ENCODE measurements around the gene HIVEP3.

The HIVEP3 gene

GRCh38 chr1:41507110-41507720, 411.5 kb downstream of the HIVEP3 start:
- DNase-seq, result no peak

- DNase-seq, result no peak
Measured at GRCh38 chr1:41504114-41505035, 414.3 kb downstream of the HIVEP3 start.

GRCh38 chr1:41503538-41504113, 415.1 kb downstream of the HIVEP3 start:
- no peak for DNase-seq

GRCh38 chr1:41502912-41503311, 415.8 kb downstream of the HIVEP3 start:
- no peak for DNase-seq

- no peak for DNase-seq
Measured at GRCh38 chr1:41501581-41501980, 417.1 kb downstream of the HIVEP3 start.

GRCh38 chr1:41500781-41501518, 417.8 kb downstream of the HIVEP3 start:
- DNase-seq, result no peak

- no peak for DNase-seq
Measured at GRCh38 chr1:41500378-41500777, 418.3 kb downstream of the HIVEP3 start.

- DNase-seq, result no peak
Measured at GRCh38 chr1:41499591-41499990, 419.1 kb downstream of the HIVEP3 start.

- no peak for DNase-seq
Measured at GRCh38 chr1:41498804-41499203, 419.9 kb downstream of the HIVEP3 start.

- no peak for DNase-seq
Measured at GRCh38 chr1:41498391-41498790, 420.3 kb downstream of the HIVEP3 start.

GRCh38 chr1:41497461-41498030, 421.2 kb downstream of the HIVEP3 start:
- DNase-seq, result no peak

- no peak for DNase-seq
Measured at GRCh38 chr1:41497056-41497440, 421.7 kb downstream of the HIVEP3 start.

- DNase-seq, result no peak
Measured at GRCh38 chr1:41496080-41497055, 422.4 kb downstream of the HIVEP3 start.

- no peak for DNase-seq
Measured at GRCh38 chr1:41495210-41495948, 423.3 kb downstream of the HIVEP3 start.

- no peak for DNase-seq
Measured at GRCh38 chr1:41494351-41495209, 424.1 kb downstream of the HIVEP3 start.

GRCh38 chr1:41493626-41494350, 424.9 kb downstream of the HIVEP3 start:
- no peak for DNase-seq

GRCh38 chr1:41493117-41493536, 425.6 kb downstream of the HIVEP3 start:
- DNase-seq, result no peak

GRCh38 chr1:41492341-41492848, 426.3 kb downstream of the HIVEP3 start:
- DNase-seq, result no peak

- no peak for DNase-seq
Measured at GRCh38 chr1:41490911-41491310, 427.8 kb downstream of the HIVEP3 start.
